Measurements from ENCODE around the gene ALCAM.

GRCh38 chr3:105348307-105348706 lies 18.4 kb upstream of the ALCAM start:
- TF ChIP-seq MAX (IDR thresholded peaks at IDR 0.05; ENCODE audit: low read depth): no peak
- no peak for TF ChIP-seq CHD2 (IDR thresholded peaks at IDR 0.05; ENCODE audit: low read length, partially characterized antibody)
- TF ChIP-seq CTCF (IDR thresholded peaks at IDR 0.05): no peak
- TF ChIP-seq REST (IDR thresholded peaks at IDR 0.05; ENCODE audit: low read depth, low read length): no peak
- TF ChIP-seq ZBTB33 (IDR thresholded peaks at IDR 0.05; ENCODE audit: borderline replicate concordance, low read depth): no peak
- TF ChIP-seq SMC3 (IDR thresholded peaks at IDR 0.05; ENCODE audit: low read depth, low read length): no peak
- no peak for TF ChIP-seq RAD21 (IDR thresholded peaks at IDR 0.05; ENCODE audit: low read length)
- TF ChIP-seq FOXM1 (IDR thresholded peaks at IDR 0.05; ENCODE audit: low read depth): no peak
- no peak for TF ChIP-seq RXRA (IDR thresholded peaks at IDR 0.05; ENCODE audit: borderline replicate concordance, low read depth)
- no peak for TF ChIP-seq POLR2AphosphoS5 (IDR thresholded peaks at IDR 0.05; ENCODE audit: low read depth, low read length)
- no peak for TF ChIP-seq RFX5 (IDR thresholded peaks at IDR 0.05; ENCODE audit: low read length)
- TF ChIP-seq MXI1 (IDR thresholded peaks at IDR 0.05; ENCODE audit: low read depth, low read length): no peak
- no peak for TF ChIP-seq USF2 (IDR thresholded peaks at IDR 0.05; ENCODE audit: borderline replicate concordance, low read depth, low read length)

All from SK-N-SH (cell line).